ENCODE data around the gene DOCK11.

- no peak for TF ChIP-seq NR2C2 (CRISPR knock-in tag; IDR thresholded peaks at IDR 0.05)
- no peak for TF ChIP-seq ESRRA (CRISPR knock-in tag; IDR thresholded peaks at IDR 0.05; ENCODE audit: borderline replicate concordance)
- TF ChIP-seq CTCF (IDR thresholded peaks at IDR 0.05): no peak
- no peak for TF ChIP-seq ZNF263 (CRISPR knock-in tag; IDR thresholded peaks at IDR 0.05; ENCODE audit: low read depth)
- TF ChIP-seq ATF3 (CRISPR knock-in tag; conservative IDR thresholded peaks at IDR 0.05): no peak
Measured at GRCh38 chrX:118502161-118502789, 6.7 kb downstream of the DOCK11 start.
